HG02588 (cell line): ENCODE measurements around the gene ACADVL.

Source experiments
- ATAC-seq: cut with Tn5 transposase; IDR thresholded peaks from one replicate; pipeline ENCODE4 v1.9.1; 2021; ENCODE audit warnings: mild to moderate bottlenecking, moderate library complexity; ENCODE audit not compliant: unreplicated experiment

The ACADVL gene

DNA sequence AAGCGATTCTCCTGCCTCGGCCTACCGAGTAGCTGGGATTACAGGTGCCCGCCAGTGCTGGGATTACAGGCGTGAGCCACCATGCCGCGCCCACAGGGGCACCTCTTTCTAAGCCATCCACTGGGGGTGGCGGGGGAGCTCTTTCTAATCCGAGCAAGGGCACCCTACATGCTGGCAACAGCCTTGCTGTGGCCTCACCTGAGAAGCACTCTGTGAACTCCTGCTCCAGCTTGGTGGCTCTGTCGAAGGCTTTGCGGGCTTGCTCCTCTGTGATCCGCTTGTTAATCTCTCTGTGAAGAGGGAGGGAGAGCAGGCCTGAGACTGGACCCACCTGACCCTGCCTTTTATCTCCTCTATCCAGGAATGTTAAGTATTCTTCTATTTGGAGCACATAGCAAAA lies 28.7 kb upstream of the ACADVL start:
- ATAC-seq = no peak

DNA sequence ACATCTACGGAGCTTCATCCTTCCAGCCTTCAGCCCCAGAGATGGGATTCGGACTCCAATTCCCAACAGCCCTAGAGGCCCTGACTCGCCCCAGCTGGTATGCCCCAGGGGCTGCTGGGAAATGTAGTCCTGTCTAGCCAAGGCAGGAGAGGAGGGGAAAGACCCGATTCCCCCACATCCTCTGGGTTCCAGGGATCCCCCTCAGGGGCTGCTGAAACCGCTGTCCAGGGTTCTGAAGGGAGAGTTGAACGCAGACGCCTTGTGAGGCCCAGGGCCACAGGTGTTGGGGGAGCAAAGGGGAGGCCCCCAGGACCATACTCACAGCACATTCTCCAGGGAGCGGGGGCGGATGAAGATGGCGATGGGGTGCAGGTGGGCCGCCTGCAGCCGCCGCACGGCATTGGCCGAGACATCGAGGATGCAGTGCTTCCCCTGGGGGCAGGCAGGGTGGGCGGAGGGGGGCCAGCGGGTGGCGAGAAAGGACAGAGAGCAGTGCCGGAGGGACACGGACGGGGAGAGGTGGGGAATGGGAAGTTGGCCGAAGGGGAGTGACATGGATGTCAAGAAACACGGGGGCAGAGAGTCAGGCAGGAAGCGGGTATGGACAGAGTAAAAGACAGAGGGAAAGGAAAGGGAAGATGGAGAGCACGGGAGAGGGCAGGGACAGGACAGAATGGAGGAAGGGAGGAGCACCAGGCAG lies 28.0 kb upstream of the ACADVL start:
- no peak for ATAC-seq

DNA sequence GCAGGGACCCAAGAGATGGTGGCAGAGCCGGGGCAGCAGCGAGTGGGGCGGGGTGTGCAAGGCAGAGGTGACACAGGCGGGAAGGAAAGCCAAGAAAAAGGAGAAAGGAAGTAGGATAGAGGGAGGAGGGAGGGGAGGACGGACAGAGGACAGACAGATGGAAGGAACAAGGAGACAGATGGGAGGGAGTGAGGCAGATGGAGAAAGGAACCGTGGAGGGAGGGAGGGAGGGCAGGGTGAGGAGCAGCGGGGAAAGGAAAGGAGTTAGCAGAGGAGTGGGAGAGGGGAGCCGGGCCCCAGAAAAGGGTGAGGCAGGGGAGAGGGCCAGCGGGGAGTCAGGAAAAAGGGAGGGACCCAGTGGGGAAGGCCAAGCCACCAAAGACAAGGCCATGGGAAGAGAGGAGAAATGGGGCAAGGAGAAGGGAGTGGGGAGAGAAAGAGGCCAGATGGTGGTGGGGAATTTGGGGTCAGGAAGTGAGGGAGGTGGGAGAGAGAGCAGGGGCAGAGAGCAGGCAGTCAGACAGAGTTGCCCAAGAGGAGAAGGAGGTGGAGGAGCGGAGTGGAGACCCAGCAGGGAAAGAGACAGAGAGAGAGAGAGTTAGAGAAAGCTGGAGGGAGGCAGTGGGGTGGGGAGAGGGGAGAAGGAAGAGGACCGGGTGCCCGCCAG lies 27.3 kb upstream of the ACADVL start:
- no peak for ATAC-seq

DNA sequence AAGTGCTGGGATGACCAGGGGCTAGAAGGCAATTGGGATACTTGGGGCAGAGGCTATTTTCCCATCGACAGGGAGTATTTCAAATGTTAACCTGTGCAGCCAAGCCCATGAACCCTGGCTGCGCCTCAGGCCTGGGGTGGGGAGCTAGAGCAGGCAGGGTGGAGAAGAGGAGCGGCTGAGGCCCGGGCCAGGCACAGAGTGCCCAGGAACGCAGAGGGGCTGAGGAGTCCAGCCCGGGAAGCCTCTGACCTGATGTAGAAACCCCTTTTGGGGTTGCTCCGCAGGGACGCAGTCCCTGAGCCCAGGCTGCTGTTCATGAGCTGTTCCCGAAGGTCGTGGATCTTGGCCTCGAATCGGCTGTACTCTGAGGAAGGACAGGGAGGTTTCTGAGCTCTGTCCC lies 23.8 kb upstream of the ACADVL start:
- ATAC-seq = no peak

DNA sequence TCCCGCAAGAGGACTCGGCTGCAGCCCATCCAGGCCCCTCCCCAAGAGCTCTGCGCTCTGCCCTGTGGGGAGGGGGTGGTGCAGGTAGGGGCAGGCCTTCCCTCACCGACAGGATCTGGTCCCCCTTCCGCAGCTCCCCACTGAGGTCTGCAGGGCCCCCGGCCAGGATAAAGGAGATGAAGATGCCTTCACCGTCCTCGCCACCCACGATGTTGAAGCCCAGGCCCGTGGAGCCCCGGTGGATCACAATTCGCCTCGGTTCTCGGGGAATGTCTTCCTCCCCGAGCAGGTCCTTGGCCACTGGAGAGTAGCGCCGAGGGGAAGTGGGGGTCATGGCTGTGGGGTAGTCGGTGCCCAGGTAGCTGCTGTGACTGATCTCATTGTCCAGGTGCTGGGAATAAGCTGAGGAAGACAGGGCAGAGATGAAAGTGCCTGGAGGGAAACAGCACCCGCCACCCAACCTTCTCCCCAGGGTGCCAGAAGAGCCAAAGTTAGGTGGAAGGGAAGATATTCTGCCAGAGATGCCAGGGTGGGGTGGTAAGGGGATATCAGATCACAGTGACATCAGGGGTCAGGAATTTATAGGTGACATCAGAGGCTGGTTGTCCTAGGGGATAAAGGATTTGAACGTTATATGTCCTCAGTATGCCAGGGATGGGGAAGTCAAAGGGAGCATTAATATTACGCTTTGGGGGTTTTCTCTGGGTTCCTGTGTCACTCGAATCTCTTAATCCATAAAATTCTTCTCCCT lies 22.9 kb upstream of the ACADVL start:
- no peak for ATAC-seq

DNA sequence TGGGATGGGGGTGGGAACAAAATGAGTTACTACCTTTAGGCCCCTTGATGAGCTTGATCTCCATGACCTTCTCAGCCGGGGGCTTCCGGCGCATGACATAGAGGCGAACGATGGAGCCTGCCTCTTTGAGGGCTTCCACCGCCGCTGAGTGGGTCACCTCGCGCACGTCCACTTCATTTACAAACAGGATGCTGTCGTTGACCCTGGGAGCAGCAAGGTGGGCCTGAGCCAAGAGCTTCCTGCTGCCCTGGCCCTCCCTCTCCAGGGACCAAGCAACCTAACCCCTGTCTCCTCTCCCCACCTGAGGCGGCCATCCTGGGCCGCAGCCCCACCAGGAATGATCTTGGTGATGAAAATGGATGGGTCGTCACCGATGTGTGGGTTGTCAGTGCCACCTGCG lies 16.3 kb upstream of the ACADVL start:
- no peak for ATAC-seq

DNA sequence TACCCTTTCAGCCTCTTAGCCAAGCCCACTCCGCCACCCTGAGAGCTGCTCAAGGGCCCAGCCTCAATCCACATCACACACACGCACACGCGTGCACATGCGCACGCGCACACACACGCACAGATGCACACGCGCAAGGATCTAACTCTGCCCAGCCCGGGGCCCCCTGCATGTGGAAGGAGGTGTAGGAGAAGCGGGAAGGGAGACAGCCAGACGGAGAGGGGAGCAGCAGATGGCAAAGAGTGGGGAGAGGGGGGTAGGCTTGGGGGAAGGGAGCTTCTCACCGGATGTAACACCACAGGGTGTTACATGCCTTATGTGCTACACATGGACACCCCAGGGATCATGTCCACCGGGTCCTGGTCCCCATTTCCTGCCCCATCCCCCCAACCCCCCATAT lies 15.4 kb upstream of the ACADVL start:
- ATAC-seq = no peak

DNA sequence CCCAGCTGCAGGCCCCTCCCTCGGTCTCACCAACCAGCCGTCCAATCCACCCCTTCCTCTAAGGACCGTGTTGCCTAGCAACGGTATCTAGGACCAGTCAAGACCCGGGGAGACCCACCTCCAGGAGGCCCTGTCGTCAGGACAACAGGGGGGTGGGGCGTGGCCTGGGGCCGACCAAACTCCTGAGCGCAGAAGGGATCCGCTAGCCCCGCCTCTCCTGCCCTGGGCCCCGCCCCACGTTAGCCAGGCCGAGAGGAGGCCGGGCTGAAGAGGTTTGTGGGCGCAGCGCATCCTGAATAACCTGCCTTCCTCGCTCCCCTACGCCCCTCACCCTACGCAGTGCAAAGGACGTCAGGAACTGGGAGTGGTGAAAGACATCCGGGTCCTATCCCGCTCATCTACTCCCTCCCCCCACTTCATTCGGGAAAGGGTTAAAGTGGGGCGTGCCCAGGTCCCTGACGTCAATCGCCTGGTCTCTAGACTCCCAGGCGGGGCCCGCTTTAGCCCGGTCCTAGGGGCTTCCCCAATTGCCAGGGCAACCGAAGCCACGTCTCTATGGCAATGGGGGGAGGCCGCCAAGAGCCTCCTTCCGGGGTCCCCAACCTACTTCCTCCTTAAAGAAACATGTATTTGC lies 14.8 kb upstream of the ACADVL start:
- peak; percentile 77 for ATAC-seq

DNA sequence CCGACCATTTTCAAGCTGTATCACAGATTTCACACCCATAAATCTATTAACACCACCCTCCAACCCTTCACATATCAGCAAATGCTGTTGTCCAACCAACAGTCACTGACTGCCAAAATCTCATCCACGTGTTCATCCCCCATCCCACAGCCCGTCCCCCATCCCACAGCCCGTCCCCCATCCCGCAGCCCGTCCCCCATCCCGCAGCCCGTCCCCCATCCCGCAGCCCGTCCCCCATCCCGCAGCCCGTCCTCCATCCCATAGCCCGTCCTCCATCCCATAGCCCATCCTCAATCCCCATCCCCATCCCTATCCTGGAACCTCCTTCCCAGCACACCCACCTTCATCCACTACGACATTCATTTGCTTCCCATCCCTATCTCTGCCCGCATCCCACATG lies 14.2 kb upstream of the ACADVL start:
- no peak for ATAC-seq

DNA sequence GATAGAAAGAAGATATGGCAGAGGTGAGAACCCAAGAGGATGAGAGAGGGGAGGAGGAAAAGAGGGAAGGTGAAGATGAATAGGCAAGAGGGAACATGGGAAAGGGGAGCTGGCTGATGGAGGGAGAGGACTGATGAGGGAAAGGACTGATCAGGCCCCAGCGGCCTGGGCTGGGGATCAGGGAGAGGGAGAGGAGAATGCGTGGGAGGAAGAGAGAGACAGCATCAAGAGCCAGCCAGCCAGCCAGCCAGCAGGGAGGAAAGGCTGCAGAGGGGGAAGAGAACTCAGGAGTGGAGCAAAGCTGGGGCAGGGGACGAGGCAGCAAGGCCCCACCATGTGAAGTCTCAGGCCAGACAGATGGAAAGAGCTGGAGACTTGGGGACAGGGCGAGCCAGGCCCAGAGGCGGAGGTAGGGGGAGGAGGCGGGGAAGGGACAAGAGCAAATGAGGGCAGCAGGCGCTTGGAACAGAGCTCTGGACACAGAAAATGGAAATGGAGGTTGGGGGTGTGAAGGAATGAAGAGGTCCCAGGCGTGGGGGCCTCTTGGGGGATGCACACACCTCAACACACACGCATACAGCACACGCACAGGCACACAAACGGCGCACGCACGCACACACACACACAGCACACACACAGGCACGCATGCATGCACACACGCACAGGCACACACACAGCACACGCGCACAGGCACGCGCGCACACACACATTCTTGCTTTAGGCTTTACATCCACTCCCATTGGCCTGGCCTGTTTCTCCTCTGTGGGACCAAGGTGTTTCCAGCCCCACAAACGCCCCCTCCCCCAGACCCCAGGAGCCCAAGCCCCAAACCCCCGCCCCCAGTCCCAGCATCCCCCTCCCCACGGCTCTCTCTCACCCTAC lies 12.4 kb upstream of the ACADVL start:
- ATAC-seq = no peak

DNA sequence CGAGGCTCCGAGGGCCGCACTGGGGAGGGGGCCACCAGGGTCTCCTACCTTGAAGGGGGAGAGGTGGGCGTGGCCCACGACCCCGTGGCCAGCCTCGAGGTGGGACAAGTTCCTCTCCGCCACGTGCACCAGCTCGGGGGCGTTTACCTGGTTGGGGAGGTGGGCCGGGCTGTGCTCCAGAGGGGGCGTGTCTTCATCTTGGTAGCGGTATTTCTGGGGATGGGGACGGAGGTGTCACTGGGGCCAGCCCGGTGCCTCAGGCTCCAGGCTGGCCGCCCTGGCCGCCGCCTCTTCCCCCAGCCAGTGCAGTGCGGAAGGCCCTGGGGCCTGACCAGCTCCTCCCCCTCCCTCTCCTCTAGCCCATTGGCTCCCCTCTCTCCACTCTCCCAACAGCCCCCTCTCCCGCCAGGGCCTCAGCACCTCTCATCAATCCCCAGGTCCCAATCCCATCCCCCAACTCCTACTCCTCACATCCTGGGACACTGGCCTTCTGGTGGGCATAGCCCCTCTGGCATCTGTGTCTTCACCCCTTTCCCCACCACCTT lies 11.6 kb upstream of the ACADVL start:
- ATAC-seq = no peak

DNA sequence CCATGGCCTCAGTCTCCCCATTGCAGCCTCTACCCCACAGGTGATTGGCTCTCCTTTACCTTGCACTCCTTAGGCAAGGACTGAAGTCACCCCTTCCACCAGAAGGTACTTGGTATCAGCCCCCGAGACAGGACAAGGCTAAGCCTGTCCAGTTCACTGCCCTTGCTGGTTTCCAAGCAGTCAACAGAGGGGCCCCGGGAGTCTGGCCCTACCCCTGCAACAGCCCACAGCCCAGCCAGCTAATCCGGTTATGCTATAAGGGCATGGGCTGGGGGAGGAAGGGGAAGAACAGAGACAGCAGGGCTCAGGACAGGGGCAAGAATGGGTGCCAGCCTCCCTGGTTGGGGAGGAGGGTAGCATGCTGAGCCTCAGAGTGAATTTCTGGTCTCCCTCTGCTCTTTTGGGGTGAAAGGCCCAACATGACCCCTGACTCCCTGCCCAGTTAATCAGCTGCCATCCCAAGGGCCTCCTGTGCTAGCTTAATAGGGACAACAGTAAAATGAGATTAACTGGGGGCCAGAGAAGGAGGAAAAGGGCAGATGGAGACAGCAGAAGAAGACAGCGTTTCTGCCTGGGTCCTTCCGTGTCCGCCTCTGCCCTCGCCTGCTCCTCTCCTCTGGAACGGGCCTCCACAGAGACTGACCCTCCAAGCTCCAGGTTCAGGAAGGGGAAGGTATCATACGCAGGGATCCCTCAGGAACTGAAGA lies 10.8 kb upstream of the ACADVL start:
- ATAC-seq = no peak

DNA sequence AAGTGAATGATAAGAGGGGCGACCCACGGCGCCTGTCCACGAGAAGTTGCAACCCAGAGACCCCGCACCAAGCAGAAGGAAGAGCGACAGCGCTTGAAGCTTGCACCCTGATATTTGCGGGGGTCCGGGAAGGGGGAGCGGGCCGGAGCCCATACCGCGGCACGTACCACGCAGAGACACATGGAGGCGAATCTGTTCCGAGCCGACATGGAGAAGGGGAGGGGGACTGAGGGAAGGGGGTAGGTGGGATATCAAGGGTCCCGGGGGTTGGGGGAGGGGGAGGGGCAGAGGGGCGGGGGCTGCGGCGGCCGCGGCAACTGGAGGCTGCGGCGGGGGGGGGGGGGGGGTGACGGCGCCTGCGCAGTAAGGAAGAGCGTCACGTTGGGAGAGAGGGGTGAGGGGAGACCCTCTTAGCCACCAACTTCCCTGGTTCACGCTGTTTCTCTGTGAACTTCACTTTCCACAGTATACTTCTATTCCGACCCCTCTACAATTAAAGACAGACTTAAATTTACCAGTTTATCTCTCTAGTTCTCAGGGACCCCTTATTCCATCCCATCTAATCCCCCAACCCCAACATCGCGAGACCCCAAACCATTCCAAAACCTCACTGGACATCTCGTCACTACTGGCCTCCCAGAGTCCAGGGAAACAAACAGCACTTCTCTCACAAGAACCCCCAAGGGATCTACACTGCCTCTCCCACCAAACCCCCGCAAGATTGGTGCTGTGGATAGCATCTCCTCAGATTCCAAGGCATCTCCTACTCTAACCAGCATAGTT lies 8.1 kb upstream of the ACADVL start:
- no peak for ATAC-seq

DNA sequence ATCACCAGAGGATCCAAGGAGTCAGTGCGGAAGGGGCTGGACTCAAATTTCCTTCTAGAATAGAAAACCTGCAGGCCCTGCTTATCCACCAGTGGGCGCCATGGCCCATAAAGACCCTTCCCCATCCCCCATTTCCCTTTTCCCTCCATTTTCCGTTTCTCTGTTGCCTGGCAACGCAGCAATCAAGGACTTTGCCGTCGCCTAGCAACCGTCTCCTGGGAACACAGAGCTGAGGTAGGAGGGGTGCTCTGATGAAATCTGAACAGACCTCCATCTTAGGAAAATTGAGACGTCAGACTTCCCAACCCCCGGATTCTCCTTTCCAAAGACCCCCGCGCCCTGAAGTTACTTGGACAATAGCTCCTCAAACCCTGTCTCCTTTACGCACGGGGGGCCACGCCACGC lies 5.8 kb upstream of the ACADVL start:
- ATAC-seq = no peak

DNA sequence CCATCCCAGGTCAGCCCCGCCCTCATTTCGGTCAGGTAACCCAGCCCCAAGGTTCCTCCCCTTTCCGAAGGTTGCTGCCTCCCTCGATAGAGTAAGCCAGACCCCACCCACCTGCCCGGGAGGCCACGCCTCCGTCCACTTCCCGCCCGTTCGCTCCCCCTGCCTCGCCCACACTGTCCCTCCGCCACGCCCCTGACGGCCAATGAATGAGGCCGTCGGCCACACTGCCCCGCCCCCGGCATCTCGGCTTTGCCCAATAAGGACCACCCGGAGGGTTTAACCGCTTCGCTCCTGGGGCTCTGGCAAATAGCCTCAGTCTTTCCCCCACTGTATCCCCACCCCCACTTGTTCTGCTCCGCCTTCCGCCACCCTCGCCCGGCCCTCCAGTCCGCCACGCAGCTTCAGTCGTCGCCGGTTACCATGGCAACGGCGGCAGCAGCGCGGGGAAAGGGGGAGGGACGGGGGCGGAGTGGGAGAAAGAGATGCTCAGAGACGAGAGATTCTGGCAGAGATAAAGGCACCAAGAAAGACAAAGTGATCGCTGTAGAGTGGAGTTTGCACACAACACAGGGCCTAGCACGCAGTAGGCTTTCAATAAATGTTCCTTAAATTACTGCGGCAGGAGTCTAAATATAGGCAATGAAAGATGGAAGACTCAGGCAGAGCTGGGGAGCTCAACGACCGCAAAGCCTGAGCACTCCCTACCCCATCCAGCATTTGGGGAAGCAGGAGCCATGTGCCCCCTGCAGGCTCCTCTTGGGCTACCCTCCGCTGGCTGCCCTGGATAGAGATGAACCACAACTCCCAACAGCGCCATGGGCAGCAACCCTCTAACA lies 5.2 kb upstream of the ACADVL start:
- peak; percentile 73 for ATAC-seq

DNA sequence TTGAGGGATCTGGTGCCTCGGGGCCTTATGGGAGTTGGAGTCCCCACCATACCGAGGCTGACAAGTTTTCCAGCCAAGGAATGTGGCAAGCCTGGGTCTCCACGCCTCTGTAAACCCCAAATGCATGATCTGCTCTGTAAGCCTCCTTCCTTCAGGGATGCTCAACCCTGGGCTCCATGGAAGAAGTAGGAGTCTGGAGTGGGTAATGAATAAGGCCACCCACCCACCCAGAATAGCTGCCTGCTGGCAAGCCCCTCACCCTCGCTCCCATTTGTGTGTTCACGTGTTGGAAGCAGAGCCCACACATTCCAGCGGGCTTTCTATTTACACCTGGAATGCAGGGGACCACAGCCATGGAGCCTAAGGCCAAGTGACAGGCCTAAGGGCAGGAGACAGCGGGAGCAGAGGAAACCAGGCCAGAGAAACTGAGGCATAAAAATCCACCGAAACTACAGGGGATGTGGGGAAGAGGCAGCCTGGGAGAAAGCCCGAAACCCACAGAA lies 4.6 kb upstream of the ACADVL start:
- ATAC-seq = no peak

DNA sequence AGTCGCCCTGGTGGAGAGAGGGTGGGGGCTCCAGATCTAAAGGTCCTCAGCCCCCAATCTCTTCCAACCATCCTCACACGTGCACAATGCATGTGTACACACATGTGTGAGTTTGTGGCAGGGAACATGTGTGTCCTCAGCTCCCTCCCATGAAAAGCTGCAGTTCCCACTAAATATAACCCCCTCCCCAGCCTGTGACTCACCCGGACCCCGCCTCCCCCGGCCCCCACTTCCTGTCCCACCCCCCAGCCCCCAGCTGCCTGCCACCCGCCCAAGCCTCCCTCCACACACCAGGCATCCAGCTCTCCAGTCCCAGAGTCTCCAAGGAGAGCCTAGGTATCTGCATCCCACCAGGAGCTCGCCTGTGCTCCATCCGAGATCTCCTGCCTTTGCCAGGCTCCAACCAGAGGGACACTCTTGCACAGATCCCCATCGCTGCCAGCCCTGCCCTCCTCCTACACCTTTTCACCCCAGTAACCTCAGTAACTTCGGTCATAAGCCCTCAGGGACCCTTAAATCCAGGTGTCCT lies 4.0 kb upstream of the ACADVL start:
- no peak for ATAC-seq
